ENCODE data around the gene MCAT. TPM values are rescaled to one million over a fixed set of nuclear protein-coding genes. Genes with fewer than 3 reads are reported as not detected.

The MCAT gene
- total RNA-seq, 1 donor from 2014 or later, result 12.7 TPM

DNA sequence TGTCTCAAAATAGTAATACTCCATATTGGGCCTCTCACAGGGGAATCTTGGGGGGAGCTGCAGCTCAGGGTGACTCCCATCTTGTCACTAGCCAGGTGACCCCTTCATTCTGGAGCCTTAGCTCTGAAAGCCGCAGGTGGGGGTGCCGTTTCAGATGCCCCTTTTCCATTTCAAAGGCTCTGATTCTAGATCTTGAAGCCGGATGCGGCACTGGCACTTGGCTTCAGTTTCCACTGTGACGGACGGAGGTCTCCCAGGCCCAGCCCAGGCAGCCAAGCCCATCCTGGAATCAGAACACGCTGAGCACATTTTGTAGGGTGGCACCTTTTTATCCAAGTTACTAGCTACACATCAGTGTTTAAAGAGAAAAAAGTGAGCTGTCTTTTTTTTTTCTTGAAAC, 26.3 kb downstream of the MCAT start:
- TF ChIP-seq, protein P1, sequence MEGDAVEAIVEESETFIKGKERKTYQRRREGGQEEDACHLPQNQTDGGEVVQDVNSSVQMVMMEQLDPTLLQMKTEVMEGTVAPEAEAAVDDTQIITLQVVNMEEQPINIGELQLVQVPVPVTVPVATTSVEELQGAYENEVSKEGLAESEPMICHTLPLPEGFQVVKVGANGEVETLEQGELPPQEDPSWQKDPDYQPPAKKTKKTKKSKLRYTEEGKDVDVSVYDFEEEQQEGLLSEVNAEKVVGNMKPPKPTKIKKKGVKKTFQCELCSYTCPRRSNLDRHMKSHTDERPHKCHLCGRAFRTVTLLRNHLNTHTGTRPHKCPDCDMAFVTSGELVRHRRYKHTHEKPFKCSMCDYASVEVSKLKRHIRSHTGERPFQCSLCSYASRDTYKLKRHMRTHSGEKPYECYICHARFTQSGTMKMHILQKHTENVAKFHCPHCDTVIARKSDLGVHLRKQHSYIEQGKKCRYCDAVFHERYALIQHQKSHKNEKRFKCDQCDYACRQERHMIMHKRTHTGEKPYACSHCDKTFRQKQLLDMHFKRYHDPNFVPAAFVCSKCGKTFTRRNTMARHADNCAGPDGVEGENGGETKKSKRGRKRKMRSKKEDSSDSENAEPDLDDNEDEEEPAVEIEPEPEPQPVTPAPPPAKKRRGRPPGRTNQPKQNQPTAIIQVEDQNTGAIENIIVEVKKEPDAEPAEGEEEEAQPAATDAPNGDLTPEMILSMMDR (IDR thresholded peaks at IDR 0.05; ENCODE audit: partially characterized antibody, unreplicated experiment), result no peak
- no peaks in the 10 kb centered on the region for H3K36me3 Mint-ChIP-seq (ENCODE audit: unreplicated experiment)

DNA sequence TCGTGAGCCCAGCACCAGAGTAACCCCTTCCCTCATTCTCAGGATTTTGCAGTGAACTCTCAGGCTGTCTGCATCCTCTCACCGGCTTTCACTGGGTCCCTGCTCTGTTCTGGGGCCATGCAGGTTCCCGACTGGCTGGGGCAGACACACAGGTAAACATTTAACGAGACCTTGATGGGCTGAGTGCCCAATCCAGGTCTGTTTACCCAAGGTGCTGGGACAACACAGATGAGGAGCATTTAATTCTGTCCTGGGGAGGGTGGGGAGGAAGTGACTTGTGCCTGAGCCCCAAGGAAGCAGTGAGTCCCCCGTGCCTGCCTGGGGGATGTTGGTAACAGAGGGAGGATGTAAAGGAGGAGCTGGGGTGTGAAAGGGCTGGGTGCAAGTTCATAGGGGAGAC, 28.2 kb downstream of the MCAT start:
- H3K27me3 Mint-ChIP-seq (ENCODE audit: unreplicated experiment), result peaks cover 15% of the 10 kb centered on the region
- peaks cover 12% of the 10 kb centered on the region for H3K9me3 Mint-ChIP-seq (ENCODE audit: unreplicated experiment)
- TF ChIP-seq, protein P1 (IDR thresholded peaks at IDR 0.05; ENCODE audit: partially characterized antibody, unreplicated experiment), result no peak
- H3K4me3 Mint-ChIP-seq (ENCODE audit: unreplicated experiment), result no peak overlapping the region
- H3K27ac Mint-ChIP-seq (ENCODE audit: unreplicated experiment), result peak overlapping the region; percentile 59
- DNase-seq, result no peak
- H3K36me3 Mint-ChIP-seq (ENCODE audit: unreplicated experiment), result no peaks in the 10 kb centered on the region
- peaks cover 21% of the 10 kb centered on the region for H3K4me1 Mint-ChIP-seq (ENCODE audit: low read depth, unreplicated experiment)

More for the DNA sequence above, 26.3 kb downstream of the MCAT start:
- no peak for DNase-seq
- Mint-ChIP-seq H3K4me3 (ENCODE audit: unreplicated experiment) (no peak overlapping the region), H3K27me3 (ENCODE audit: unreplicated experiment) (peaks cover 17% of the 10 kb centered on the region), H3K9me3 (ENCODE audit: unreplicated experiment) (peaks cover 10% of the 10 kb centered on the region), H3K4me1 (ENCODE audit: low read depth, unreplicated experiment) (peaks cover 19% of the 10 kb centered on the region), H3K27ac (ENCODE audit: unreplicated experiment) (no peak overlapping the region)

DNA sequence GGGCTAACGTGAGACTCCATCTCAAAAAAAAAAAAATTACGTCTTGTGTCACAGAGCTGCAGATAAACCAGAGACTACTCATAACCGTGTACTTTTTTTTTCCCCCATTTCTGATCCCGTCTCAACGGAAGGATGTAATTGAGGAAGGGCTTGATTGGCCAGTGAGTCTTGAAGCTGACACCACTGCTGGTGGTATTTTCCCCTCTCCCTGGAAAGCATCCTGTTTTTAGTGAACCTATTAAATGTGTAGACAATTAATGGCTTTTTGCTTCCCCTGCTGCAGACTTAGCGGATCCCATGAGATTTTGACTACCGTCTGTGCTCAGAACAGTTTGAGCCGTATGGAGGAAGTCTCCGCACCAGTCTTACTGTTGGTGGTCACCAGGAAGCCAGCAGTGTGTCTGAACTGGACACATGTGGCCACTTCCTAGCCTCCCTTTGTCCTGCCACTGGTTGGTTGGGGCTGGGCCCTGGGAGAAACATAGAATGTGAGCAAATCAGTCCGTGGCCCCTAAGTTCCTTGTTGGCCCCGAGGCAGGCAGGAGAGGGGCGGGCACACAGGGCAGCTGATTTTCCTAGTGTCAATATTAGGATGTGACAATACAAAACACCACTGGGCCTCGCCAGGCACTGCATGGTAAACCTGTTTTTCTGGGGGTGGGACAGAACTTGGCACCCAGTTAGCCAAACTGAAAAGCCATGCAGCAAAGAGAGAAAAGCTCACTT, 29.5 kb downstream of the MCAT start:
- no peaks in the 10 kb centered on the region for H3K36me3 Mint-ChIP-seq (ENCODE audit: unreplicated experiment)
- H3K27ac Mint-ChIP-seq (ENCODE audit: unreplicated experiment), result peak overlapping the region; percentile 94
- DNase-seq, result peak; percentile 49
- TF ChIP-seq, protein P1 (IDR thresholded peaks at IDR 0.05; ENCODE audit: partially characterized antibody, unreplicated experiment), result no peak
- peaks cover 12% of the 10 kb centered on the region for H3K9me3 Mint-ChIP-seq (ENCODE audit: unreplicated experiment)
- H3K4me3 Mint-ChIP-seq (ENCODE audit: unreplicated experiment), result peak overlapping the region; percentile 82
- H3K27me3 Mint-ChIP-seq (ENCODE audit: unreplicated experiment), result peaks cover 15% of the 10 kb centered on the region
- H3K4me1 Mint-ChIP-seq (ENCODE audit: low read depth, unreplicated experiment), result peaks cover 16% of the 10 kb centered on the region

DNA sequence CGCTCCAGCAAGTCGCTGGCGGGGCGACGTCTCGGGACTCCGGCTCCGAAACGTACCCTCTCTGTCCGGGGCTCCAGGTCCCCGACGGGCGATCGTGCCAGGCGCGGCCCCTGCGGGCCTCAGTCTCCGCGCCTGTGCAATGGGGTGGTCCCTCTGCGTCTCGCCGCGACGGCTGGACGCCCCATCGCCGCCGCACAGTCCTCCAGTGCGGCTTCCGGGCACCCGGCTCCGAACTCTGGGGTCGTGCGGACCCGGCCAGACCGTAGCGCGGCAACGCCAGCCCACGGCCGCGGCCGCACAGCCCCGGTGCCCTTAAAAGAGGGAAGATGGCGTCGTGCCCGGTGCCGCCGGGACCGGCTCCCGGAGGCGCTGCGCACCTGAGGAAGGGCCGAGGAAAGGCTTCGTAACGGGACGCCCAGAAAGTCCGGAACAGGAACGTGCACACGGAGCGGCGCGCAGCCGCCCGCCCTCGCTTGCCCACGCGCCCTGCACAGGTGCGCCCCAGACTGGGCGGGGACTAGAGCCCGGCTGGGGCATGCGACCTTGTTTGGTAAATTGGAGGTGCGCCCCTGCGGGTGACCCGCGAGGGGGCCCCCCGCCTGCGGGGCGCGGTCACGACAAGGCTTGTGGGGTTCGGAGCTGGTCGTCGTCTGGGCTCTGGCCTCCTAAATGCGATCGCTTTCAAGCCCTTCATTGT, 32.1 kb downstream of the MCAT start:
- peak overlapping the region; percentile 85 for H3K4me3 Mint-ChIP-seq (ENCODE audit: unreplicated experiment)
- H3K27ac Mint-ChIP-seq (ENCODE audit: unreplicated experiment), result peak overlapping the region; percentile 38
- peaks cover 16% of the 10 kb centered on the region for H3K4me1 Mint-ChIP-seq (ENCODE audit: low read depth, unreplicated experiment)
- TF ChIP-seq, protein P1 (IDR thresholded peaks at IDR 0.05; ENCODE audit: partially characterized antibody, unreplicated experiment), result no peak
- H3K9me3 Mint-ChIP-seq (ENCODE audit: unreplicated experiment), result peaks cover 12% of the 10 kb centered on the region
- peaks cover 15% of the 10 kb centered on the region for H3K27me3 Mint-ChIP-seq (ENCODE audit: unreplicated experiment)
- no peaks in the 10 kb centered on the region for H3K36me3 Mint-ChIP-seq (ENCODE audit: unreplicated experiment)
- no peak for DNase-seq

DNA sequence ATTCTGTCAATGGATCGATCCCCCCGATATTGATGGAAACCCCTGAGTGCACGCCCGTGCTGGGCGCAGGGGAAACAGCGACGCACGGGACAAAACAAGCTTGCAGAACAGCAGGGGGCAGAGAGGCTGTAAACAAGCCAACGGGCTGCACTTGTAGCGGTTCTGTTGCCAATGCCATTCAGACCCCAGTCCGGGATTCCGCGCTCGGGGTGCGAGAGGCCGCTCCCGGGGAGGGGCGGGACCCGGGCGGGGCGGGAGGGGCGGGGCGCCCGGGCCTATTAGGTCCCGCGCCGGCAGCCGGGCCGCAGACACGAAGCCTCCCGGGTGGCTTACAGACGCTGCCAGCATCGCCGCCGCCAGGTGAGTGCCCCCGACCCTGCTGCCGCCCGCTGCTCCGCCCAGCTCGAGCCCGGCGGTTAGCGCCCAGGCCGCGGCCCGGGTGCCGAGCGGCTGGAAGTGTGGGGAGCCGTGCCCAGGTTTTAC, 32.7 kb downstream of the MCAT start, which contains the start of gene BIK:
Gene BIK, plus strand, starts transcription at position 307 of the 483 bp plus-strand sequence. CDS start 13,273 bp downstream, outside the sequence.
- Mint-ChIP-seq H3K4me1 (ENCODE audit: low read depth, unreplicated experiment) (peaks cover 16% of the 10 kb centered on the region), H3K27ac (ENCODE audit: unreplicated experiment) (peak within 1 kb of the TSS; percentile 38), H3K27me3 (ENCODE audit: unreplicated experiment) (peaks cover 15% of the 10 kb centered on the region), H3K9me3 (ENCODE audit: unreplicated experiment) (peaks cover 12% of the 10 kb centered on the region), H3K36me3 (ENCODE audit: unreplicated experiment) (no peaks in the 10 kb centered on the region), H3K4me3 (ENCODE audit: unreplicated experiment) (peak within 1 kb of the TSS; percentile 87)
- peak; percentile 64 for DNase-seq
- TF ChIP-seq, protein P1 (IDR thresholded peaks at IDR 0.05; ENCODE audit: partially characterized antibody, unreplicated experiment), result no peak
